Measurements from ENCODE around the gene HOXA4. TPM values are rescaled to one million over a fixed set of nuclear protein-coding genes. Genes with fewer than 3 reads are reported as not detected.

HOXA4 gene
- total RNA-seq, 1 donor from 2014 or later = not detected

DNA sequence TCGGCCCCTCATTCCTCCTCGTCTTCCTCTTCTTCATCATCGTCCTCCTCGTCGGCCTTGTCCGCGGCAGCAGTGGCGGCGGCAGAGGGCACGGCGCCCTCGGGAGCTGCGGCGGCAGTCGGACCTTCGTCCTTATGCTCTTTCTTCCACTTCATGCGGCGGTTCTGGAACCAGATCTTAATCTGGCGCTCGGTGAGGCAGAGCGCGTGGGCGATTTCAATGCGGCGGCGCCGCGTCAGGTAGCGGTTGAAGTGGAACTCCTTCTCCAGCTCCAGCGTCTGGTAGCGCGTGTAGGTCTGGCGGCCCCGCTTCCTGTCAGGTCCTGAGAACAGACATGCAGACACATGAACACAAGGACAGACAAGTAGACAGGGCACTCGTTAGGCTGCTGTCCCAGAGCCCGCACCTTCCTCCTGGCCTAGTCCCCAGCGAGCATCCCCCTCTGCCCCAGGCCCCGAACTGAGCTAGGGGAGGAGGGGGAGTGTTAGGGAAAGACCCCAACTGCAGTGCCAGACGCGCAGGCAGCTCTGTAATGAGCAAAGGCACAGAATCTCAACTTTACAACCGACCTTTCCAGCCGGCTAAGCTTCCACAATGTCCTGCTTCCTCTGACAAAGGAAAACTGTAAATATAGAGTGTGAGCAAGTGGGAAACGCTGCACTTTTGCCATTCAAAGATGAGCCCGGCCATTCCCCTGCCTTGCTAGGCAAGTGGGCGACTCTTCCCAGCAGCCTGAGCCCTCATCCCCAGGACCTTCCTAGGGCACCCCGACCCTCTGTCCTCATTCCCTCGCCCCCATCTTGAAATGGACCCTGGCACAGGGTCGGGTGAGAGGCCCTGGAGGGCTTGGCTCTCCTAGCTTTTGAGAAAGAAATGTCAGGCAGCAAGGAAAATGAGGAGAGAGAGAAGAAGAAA, 24.6 kb upstream of the HOXA4 start:
- Mint-ChIP-seq H3K4me3 (ENCODE audit: unreplicated experiment) (peak overlapping the region; percentile 61), H3K36me3 (ENCODE audit: unreplicated experiment) (peaks cover 15% of the 10 kb centered on the region), H3K4me1 (ENCODE audit: low read depth, unreplicated experiment) (peaks cover 2% of the 10 kb centered on the region), H3K27me3 (ENCODE audit: unreplicated experiment) (peaks cover 64% of the 10 kb centered on the region), H3K27ac (ENCODE audit: unreplicated experiment) (peak overlapping the region; percentile 38), H3K9me3 (ENCODE audit: unreplicated experiment) (peaks cover 20% of the 10 kb centered on the region)
- DNase-seq = no peak
- TF ChIP-seq, protein P1, sequence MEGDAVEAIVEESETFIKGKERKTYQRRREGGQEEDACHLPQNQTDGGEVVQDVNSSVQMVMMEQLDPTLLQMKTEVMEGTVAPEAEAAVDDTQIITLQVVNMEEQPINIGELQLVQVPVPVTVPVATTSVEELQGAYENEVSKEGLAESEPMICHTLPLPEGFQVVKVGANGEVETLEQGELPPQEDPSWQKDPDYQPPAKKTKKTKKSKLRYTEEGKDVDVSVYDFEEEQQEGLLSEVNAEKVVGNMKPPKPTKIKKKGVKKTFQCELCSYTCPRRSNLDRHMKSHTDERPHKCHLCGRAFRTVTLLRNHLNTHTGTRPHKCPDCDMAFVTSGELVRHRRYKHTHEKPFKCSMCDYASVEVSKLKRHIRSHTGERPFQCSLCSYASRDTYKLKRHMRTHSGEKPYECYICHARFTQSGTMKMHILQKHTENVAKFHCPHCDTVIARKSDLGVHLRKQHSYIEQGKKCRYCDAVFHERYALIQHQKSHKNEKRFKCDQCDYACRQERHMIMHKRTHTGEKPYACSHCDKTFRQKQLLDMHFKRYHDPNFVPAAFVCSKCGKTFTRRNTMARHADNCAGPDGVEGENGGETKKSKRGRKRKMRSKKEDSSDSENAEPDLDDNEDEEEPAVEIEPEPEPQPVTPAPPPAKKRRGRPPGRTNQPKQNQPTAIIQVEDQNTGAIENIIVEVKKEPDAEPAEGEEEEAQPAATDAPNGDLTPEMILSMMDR (IDR thresholded peaks at IDR 0.05; ENCODE audit: partially characterized antibody, unreplicated experiment) = no peak

DNA sequence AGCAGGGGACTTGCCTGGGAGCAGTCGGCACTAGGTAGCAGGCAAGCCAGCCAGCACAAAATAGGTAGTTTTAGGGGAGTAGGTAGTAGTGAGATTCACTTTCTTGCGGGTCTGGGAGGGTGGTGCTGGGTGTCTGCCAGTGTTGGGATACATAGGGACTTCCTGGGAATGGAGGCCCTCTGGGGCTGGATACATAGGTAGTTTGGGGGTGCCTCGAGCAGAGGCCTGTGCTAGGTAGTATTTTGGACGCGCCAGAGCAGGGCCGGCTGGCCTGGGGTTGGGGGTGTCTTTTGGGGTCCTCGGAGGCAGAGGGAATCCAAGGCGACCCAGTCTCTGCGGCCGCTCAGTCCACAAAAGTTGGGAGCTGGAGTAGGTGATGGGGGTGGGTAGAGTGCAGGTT, 23.8 kb upstream of the HOXA4 start:
- Mint-ChIP-seq H3K27ac (ENCODE audit: unreplicated experiment) (no peak overlapping the region), H3K4me1 (ENCODE audit: low read depth, unreplicated experiment) (peaks cover 2% of the 10 kb centered on the region), H3K4me3 (ENCODE audit: unreplicated experiment) (no peak overlapping the region), H3K27me3 (ENCODE audit: unreplicated experiment) (peaks cover 63% of the 10 kb centered on the region), H3K36me3 (ENCODE audit: unreplicated experiment) (peaks cover 9% of the 10 kb centered on the region), H3K9me3 (ENCODE audit: unreplicated experiment) (peaks cover 18% of the 10 kb centered on the region)
- TF ChIP-seq, protein P1 (IDR thresholded peaks at IDR 0.05; ENCODE audit: partially characterized antibody, unreplicated experiment) = no peak
- DNase-seq = no peak

GRCh38 chr7:27153526-27153925, 23.0 kb upstream of the HOXA4 start:
- Mint-ChIP-seq H3K36me3 (ENCODE audit: unreplicated experiment) (peaks cover 9% of the 10 kb centered on the region), H3K9me3 (ENCODE audit: unreplicated experiment) (peaks cover 13% of the 10 kb centered on the region), H3K27me3 (ENCODE audit: unreplicated experiment) (peaks cover 64% of the 10 kb centered on the region), H3K27ac (ENCODE audit: unreplicated experiment) (no peak overlapping the region), H3K4me1 (ENCODE audit: low read depth, unreplicated experiment) (peaks cover 2% of the 10 kb centered on the region), H3K4me3 (ENCODE audit: unreplicated experiment) (peak overlapping the region; percentile 23)
- TF ChIP-seq, protein P1 (IDR thresholded peaks at IDR 0.05; ENCODE audit: partially characterized antibody, unreplicated experiment) = no peak
- no peak for DNase-seq

- Mint-ChIP-seq H3K27ac (ENCODE audit: unreplicated experiment) (no peak overlapping the region), H3K4me1 (ENCODE audit: low read depth, unreplicated experiment) (peaks cover 2% of the 10 kb centered on the region), H3K27me3 (ENCODE audit: unreplicated experiment) (peaks cover 64% of the 10 kb centered on the region), H3K4me3 (ENCODE audit: unreplicated experiment) (peak overlapping the region; percentile 23), H3K36me3 (ENCODE audit: unreplicated experiment) (peaks cover 4% of the 10 kb centered on the region), H3K9me3 (ENCODE audit: unreplicated experiment) (peaks cover 11% of the 10 kb centered on the region)
- TF ChIP-seq, protein P1 (IDR thresholded peaks at IDR 0.05; ENCODE audit: partially characterized antibody, unreplicated experiment) = no peak
- DNase-seq = no peak
Observed at GRCh38 chr7:27152816-27153442, 22.4 kb upstream of the HOXA4 start.
